ENCODE data around the gene COX19.
A peak's percentile ranks its signal among the peaks of the same experiment; 100 is the strongest.

COX19 gene, protein sequence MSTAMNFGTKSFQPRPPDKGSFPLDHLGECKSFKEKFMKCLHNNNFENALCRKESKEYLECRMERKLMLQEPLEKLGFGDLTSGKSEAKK

DNA sequence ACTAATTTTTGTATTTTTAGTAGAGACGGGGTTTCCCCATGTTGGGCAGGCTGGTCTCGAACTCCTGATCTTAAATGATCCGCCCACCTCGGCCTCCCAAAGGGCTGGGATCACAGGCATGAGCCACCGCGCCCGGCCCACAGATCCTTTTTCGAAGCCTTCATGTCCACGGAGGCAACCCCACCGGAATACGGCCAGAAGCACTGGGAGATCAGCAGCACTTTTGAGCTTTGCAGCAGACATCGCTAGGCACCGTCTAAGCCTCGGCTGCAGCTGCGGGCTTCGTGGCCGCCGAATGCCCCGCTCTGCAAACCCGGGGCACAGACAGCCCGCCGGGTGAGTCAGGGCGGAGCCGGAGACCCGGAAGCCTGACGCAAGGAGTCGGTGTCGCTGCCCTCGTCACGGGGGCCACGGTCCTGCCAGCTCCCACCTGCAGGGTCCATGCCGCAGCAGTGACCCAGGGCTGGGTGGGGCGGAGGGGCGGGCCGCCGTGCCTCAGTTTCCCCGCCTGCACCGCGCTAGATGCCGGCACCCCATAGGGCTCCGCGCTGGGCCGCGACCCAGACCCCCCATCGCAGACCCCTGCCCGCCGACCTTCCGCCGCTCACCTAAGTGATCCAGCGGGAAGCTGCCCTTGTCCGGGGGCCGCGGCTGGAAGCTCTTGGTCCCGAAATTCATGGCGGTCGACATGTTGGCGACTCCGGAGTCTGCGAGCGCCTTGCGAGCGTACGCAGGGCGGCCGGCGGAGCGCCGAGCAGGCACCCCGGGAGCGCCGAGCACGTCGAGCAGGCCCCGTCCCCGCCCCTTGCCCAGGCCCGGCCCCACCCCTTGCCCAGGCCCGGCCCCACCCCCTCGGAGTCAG lies at the start of gene COX19:
Gene COX19, minus strand, starts transcription at position 730 of the 862 bp plus-strand sequence. Its CDS starts 40 bp downstream, at position 690.
- peak; percentile 21 to 91 (median 77) for DNase-seq

DNA sequence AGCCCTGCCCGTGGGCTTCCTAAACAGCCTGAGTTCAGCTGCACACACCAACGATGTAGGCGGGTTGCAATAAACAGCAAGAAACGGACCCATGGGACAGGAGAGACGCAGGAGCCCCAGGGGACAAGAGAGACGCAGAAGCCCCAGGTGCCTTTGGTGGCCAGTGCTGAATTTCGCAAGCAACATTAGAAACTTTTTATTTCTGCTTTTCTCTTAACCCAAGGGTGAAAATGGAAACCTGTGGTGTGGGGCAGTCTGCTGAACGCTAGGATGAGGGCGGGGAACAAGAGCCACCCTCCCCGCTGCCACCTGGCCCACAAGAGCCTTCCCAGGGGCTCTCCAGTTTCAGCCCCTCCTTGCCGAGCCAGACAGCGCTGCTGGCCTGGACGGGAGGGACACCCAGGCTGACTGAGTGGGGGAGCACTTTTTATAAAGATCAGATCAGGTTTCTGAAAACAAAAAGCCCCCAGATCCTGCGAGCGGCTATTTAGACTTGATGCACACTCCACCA lies 49.0 kb upstream of the COX19 start:
- no peak for DNase-seq

DNA sequence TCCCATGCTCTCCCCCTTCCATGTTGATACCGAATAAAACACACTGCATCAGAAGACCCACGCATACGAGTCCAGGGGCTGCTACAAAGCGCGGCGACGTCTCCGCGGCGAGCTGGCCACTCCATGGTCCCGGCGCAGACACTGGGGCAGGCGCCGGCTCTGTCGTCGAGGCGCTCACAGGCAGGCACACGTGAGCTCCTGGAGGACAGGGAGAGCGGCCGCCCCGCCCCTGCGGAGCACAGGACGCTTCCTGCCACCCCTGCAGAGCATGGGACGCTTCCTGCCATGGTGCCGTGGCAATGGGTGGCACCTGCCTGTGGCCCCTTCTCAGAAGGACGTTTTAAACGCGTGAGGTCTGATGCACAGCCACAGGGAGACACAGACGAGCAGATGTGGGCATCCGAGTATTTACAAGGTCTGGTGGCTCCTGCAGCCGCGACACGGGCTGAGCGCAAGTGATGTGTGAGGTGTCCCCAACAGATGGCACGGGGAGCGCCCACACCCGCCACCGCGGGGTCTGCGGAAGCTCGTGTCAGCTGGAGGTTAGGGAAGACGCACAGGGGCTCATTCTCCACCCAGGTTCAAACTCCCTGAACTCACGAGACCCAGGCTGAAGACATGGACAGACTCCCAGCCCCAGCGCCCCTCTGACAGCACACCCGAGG lies 47.6 kb upstream of the COX19 start:
- no peak for DNase-seq

DNA sequence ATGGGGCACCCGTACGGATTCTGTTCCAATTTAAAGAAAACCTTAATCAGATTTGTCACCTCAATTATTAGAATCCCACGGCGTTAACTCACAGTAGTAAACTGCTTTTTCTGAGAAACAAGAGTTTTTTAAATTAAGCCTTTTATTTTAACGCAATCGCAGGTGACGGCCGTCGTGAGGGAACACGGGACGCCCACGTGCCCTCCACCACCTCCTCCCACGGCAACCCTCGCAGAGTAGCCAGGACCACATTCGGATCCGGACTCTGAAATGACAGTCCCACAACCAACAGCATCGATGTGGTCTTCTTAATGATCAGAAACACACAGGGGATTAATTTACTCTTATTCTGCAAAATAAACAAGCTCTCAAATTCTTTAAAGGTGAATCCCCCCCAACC lies 47.0 kb upstream of the COX19 start:
- no peak for DNase-seq

DNA sequence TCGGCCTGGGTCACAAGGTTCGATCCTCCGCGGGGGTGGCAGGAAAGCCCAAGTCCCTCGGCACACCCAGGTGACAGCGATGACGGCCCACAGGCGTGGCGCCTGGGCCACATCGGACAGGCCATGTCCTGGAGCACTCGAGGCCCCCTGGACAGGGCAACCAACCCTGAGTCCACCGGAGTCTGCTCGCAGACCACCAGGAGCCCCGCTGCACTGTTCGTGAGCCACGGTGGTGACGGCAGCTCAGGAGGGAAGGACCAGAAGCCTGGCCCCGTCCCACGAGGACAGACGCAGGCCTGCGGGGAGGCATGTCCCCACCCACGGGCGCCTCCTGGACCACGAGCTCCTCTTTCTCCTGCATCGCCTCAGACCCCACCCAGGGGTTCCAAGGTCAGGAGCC lies 46.6 kb upstream of the COX19 start:
- DNase-seq: no peak

DNA sequence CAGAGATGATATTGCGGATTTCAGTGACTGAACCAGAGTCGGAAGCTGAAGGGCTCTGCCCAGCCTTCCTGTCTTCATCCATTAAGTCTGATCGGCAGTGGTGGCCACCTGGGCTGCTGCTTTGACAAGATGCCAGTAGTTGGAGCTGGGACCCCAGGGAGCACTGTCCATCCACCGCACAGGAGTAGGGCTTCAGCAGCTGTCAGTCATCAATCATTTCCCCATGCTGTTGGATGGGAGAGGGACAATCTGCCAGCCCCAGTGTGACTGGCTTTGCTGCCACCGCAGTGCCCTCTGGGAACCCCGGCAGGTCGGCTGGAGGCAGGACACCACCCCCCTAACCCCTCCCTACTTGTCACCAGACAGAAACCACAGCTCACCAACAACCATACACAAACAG lies 46.0 kb upstream of the COX19 start:
- no peak for DNase-seq

DNA sequence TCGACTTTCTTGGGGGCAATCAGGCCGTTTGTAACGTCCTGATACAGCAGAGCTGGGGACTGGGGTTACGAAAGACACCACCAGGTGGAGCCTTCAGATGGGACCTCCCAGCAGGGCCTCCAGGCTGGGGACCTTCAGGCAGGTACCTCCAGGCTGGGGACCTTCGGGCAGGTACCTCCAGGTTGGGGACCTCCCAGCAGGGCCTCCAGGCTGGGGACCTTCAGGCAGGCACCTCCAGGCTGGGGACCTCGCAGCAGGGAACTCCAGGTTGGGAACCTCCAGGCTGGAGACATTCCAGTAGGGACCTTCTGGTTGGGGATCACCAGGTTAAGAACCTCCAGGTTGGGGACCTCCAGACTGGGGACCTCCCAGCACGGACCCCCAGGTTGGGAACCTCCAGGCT lies 45.5 kb upstream of the COX19 start:
- DNase-seq: no peak

DNA sequence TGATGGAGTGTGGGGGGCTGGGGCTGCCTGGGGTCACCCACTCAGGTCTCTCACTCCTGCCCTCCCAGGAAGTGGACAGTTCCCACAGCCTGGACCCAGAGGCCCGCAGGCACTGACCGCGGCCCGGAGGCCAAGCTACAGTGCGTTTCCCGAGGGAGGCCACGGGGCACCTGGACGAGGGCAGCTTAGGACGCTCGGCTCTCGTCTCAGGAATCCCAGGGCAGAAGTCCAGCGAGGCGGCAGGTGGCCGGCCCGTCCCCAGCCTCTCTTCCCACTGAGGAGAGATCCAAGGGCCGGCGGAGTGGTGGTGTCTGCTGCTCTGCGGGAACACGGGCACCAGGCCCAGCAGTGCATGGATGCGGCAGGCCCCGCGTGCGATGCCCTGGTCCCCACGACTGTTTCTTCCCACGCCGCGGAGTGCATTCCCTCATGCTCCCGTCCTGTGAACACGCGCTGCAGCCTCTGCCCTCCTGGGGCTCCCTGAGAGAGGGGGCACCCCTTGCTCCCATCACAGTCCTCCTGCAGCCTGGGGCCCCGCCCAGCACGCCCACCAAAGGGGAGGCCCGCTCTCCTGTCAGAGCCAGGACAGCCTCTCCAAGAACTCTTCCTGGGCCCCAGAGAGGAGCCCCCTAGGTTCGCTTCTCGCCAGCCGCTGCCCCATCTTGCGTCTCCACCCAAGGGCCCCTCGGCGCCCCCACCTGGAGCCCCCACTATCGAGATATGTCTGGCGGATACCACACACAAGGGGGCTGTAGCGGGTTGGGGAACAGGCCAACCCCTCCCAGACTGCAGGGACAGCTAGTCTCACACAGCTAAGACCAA lies 44.7 kb upstream of the COX19 start:
- no peak for DNase-seq

DNA sequence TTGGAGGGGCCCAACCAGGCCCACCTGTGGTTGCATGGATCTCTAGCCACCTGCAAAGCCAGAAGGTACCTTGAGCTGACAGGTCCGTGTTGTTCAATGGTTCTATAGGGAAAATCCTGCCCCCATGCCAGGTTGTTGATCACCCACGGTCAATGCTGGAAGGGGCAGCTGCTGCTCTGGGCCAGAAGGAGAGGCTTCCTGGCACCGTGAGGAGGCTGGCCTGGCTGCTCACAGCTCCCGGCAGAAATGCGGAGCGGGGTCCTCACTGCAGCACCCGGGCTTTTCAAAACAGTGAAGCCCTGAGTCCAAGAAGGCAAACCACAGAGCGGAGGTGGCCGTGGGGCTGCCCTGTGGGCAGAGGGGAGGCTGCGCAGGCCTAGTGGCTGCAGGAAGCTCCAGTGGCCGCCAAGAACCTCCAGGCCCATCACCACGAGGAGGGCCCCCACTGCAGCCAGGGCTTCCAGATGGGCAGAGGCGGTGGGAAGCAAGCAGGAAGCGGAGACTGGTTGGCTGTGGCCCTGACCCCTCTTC lies 44.0 kb upstream of the COX19 start:
- DNase-seq: no peak

DNA sequence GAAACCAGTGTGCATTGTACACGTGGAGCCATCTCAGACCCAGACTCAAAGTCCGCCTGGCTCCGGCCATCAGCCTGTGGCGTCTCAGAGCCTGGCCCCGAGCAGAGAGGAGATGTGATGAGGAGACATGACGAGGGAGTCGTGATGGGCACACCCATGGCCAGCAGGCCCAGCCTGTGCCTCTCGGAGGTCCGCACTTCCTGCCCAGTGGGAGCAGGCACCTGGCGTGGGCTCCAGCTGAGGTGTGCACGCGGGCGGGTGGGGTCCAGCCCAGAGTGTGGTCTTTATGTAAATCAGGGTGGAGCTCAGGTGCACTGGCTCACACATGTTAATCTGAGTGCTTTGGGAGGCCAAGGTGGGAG lies 43.0 kb upstream of the COX19 start:
- DNase-seq: no peak

DNA sequence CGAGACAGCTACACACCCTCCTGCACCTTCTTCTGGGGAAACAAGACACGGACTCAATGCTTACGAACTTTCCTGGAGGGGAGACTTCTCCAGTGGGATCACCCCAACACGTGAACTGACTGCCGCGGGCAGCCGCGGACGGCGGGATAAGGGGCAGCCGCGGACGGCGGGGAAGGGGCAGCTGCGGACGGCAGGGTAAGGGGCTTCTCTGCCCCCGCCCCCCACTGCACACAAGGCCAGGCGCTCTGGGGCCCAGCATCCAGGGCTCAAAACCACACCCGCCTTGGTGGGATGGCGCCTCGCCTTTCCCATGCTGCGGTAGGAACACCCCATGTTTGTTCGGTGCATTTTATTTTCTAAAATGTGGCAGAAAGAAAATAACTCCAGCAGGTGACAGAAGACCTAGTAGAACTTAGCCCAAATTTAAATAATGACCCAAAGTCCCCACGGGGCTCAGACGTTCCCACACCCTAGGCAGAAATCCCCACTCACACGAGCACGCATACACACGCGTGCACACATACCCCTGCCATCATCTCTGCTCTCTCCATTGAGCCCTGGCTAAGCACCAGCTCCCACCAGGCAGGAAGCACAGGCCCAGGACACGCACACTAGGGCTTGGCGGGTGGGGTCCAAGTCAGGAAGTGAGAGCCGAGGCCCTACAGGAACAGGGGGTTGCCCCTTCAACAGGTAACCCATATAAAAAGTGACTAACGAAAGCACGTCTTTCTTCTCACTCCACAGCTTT lies 42.4 kb upstream of the COX19 start:
- DNase-seq: no peak

DNA sequence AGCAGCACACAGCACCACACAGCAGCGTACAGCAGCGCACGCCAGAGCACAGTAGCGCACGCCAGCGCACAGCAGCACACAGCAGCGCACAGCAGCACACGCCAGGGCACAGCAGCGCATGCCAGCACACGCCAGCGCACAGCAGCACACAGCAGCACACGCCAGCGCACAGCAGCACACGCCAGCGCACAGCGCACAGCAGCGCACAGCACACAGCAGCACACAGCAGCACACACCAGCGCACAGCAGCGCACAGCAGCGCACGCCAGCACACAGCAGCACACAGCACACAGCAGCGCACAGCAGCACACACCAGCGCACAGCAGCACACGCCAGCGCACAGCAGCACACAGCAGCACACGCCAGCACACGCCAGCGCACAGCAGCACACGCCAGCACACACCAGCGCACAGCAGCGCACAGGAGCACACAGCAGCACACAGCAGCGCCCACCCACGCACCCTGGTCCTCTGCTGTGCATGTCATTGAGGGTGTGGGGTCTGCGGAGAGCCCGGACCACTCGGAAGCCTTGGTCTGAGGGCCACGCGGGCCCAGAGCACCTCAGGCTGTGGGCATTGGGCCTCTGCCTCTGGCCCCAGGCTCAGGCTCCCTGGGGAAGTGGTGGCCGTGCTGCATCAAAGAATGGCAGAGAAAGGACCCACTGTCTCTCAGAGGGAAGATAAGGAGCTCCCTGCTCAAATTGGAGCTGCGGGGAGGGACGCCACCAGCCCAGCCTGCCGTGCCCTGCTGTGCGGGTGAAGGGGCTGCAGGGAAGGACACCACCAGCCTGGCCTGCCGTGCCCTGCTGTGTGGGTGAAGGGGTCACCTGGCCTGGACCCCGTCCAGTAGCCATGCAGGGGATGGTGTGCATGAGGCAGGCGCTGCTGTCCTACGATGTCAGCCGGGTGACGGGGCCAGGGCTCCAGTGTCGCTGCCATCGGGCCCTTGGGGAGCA lies 41.5 kb upstream of the COX19 start:
- no peak for DNase-seq

DNA sequence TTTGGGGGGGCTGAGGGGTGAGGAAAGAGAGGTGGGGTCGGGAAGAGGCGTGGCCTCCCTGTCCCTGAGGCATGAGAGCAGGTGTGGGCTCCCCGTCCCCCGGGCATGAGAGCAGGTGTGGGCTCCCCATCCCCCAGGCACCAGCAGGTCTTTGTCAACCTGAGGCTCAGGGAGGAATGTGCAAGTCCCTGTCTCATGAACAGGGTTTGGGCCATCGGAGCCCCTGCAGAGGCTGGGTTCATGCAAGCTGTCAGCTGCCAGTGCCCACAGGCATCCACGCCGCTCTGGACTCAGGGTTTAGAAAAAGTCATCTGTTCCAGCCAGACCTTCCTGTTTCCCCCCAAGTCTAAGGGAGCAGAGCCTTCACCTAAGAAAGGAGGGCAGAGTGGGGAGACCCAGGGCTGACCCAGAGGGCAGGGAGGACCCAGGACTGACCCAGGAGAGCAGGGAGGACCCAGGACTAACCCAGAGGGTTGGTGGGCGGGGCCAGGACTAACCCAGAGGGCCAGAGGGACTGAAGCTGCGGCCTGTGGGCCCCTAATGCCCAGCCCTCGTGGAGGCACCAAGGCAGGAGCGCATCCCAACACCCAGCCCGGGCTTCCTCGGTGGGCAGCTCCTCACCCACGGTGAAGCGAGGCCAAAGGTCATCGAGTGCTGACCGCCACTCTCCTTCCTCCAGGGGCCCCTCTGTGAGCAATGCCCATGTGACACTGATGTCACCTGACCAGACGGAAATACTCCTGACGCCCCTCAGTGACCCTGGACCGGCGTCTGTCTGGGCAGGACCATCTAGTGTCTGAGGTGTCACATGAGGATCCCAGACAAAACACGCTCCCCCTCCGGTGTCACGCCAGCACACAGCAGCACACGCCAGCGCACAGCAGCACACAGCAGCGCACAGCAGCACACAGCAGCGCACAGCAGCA lies 40.1 kb upstream of the COX19 start:
- no peak for DNase-seq

DNA sequence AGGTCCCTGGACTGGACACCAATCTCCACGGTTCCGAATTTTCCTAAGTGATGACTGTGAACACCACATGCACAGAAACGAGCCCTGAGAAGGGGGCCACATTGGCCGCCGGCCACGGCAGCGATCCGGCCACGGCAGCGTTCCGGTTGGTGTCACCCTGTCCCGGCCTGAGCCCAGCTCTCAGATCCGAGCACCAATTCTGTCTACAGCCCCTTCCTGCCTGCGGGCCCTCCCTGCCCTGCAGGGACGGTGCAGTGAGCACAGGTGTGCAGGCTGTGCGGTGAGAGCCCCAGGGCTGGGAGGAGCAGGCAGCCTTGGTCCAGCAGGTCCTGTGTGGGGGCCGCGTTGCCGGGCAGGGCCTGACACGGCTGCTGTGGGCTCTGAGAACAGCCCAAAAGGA lies 39.3 kb upstream of the COX19 start:
- DNase-seq: no peak

DNA sequence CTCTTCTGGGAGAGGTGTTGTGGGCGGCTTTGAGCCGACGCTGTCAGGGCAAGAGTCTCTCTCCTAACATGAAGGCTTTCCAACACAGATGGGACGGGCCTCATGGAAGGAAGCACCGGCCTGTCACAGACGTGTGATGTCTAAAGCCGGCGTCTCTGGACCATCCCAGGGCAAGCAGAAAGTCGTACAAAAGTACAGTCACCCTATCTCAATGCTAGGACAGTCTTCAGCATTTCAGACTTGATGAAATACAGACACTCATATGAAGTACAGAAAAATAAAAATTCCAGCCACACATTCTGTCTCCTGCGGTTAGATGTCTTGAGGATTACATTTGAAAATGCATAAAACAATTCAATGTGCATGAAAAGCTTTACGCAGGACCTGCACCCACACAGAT lies 38.2 kb upstream of the COX19 start:
- no peak for DNase-seq

DNA sequence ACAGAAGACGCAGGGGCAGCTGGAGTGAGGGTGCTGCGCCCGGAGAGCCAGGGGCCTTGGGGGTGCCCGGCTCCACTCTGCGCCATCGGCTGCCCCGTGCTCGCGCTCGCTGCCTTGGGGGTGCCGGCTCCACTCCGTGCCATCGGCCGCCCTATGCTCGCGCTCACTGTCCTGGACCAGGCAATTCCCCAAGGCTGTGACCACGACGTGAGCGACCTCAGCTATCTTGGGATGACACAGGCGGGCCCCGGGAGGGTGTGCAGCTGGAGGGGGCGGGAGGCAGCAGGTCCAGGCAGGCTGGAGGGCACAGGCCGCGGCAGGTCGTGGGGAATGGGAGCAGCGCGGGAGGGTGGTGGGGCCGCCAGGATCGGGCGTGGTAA lies 37.4 kb upstream of the COX19 start:
- no peak for DNase-seq

DNA sequence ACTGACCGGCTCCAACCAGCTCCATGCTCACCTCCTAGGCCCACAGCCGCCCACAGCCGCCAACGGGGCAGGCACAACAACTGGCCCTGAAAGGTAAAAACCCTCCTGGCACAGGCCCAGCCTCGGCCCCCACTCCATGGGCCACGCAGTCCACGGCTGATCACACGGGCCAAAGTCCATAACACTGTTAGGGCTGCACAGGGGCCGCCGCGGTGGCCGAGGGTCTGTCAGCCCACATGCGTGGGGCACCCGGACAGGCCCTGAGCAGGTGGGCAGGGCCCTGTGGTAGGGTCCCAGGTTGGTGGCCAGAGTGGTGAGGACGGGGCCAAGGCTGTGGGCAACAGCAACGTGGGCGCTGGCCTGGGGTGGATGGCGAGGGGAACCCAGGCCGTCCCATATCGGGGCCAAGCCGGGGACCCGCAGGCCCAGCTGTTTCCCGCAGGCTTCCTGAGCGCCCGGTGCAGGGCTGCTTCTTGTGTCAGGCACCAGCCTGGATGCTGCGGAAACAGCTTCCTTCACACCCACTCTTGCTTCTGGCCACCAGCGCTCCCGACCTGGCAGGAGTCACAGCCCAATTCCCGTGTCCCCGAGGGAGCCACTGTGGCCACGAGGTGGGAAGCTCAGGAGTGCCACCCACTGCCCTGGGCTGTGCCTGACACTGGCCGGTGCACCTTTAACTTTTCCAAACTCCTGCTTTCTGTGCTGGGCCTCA lies 36.8 kb upstream of the COX19 start:
- DNase-seq: no peak

Data from hypothalamus (tissue), 51 donors.